GM12878 (cell line): ENCODE measurements around the gene DNAH8. TPM values are rescaled to one million over a fixed set of nuclear protein-coding genes. Genes with fewer than 3 reads are reported as not detected.

Source experiments
- ATAC-seq: fragments of 200-7000 bp; cut with Tn5 transposase; 3 replicates; pipeline ENCODE4 v1.9.1; 2020; ENCODE audit warnings: mild to moderate bottlenecking, moderate library complexity
- BruUV-seq: library from RNA; stranded (reverse); fragments of 400-500 nt; replicated peaks from 2 replicates; lab custom pipeline; 2021; lab: Mats Ljungman, UMichigan
- CTCF ChIA-PET: fragments of 300-600 bp; sonication (Branson Sonifier 250); formaldehyde crosslinking; extraction: SDS; loops from one replicate; lab custom pipeline; 2021; ENCODE audit warnings: inconsistent platforms; lab: Yijun Ruan, JAX
- POLR2A ChIA-PET: fragments of 350-600 bp; formaldehyde crosslinking; extraction: SDS; loops from one replicate; lab custom pipeline; 2021; ENCODE audit warnings: inconsistent platforms; lab: Charles Lee
- RAD21 ChIA-PET: fragments of 300-600 bp; sonication (Branson Sonifier 250); formaldehyde crosslinking; loops from one replicate; lab custom pipeline; 2023; ENCODE audit warnings: antibody characterized with exemption; ENCODE audit not compliant: unreplicated experiment; lab: Charles Lee
- SMC1A ChIA-PET: fragments of 300-600 bp; sonication (Branson Sonifier 250); formaldehyde crosslinking; loops from one replicate; lab custom pipeline; 2023; ENCODE audit not compliant: unreplicated experiment, uncharacterized antibody; lab: Charles Lee
- DNase-seq: peaks from one replicate; pipeline ENCODE4 v3.0.0-alpha.2; 2011; ENCODE audit warnings: low read depth, low spot score
- FAIRE-seq: peaks from 3 replicates; lab custom pipeline; 2011; peaks lifted over from hg19 to GRCh38; lab: Jason Lieb, UNC
- H2AFZ ChIP-seq: 2 replicates; pipeline ENCODE4 v1.6.0; 2011; ENCODE audit warnings: low read depth, low read length, control low read depth; ENCODE audit not compliant: control insufficient read depth
- H3K27ac ChIP-seq: 2 replicates; pipeline ENCODE4 v1.5.1; 2011; ENCODE audit warnings: control low read depth; ENCODE audit not compliant: control insufficient read depth, insufficient read depth
- H3K27me3 ChIP-seq, 2 experiments: replicated peaks in 1 of 2; 2 replicates each; pipeline versions ENCODE4 v1.6.0 to v1.6.1; 2011; ENCODE audit warnings: low read length in 1 of 2; ENCODE audit not compliant: control insufficient read depth in 2 of 2, insufficient read depth in 2 of 2
- H3K36me3 ChIP-seq, 2 experiments: 2 replicates each; pipeline ENCODE4 v1.5.1; 2011; ENCODE audit warnings: low read length in 1 of 2; ENCODE audit not compliant: control insufficient read depth in 2 of 2, insufficient read depth in 2 of 2
- H3K4me1 ChIP-seq: 2 replicates; pipeline ENCODE4 v1.6.1; 2011; ENCODE audit warnings: mild to moderate bottlenecking, low read length, moderate library complexity, mixed read lengths; ENCODE audit not compliant: control insufficient read depth, insufficient read depth
- H3K4me2 ChIP-seq: 2 replicates; pipeline ENCODE4 v1.6.0; 2011; ENCODE audit warnings: control low read depth; ENCODE audit not compliant: control insufficient read depth, insufficient read depth
- H3K4me3 ChIP-seq: fragments of 200-600 bp; sonication (generic); 2 replicates; pipeline ENCODE4 v1.5.1; 2016
- H3K79me2 ChIP-seq: 2 replicates; pipeline ENCODE4 v1.6.0; 2011; ENCODE audit warnings: low read length; ENCODE audit not compliant: control insufficient read depth, insufficient read depth
- H3K9ac ChIP-seq: 2 replicates; pipeline ENCODE4 v1.8.0; 2011; ENCODE audit warnings: low read length, control low read depth, mixed read lengths; ENCODE audit not compliant: control insufficient read depth, insufficient read depth
- H3K9me3 ChIP-seq: replicated peaks from 3 replicates; pipeline ENCODE4 v1.5.1; 2011; ENCODE audit warnings: mild to moderate bottlenecking, low read length; ENCODE audit not compliant: control insufficient read depth, insufficient read depth
- H4K20me1 ChIP-seq: 2 replicates; pipeline ENCODE4 v1.6.0; 2011; ENCODE audit not compliant: control insufficient read depth, insufficient read depth
- FOXM1 ChIP-seq: IDR thresholded peaks from 2 replicates; pipeline ENCODE4 v1.6.1; 2012; ENCODE audit warnings: low read depth, mild to moderate bottlenecking, inconsistent platforms, low read length, moderate library complexity
- MTA3 ChIP-seq: IDR thresholded peaks from 2 replicates; pipeline ENCODE4 v1.6.1; 2012; ENCODE audit warnings: low read length, inconsistent platforms, borderline replicate concordance
- MXI1 ChIP-seq: fragments of 150-350 bp; IDR thresholded peaks from 2 replicates; pipeline ENCODE4 v1.6.1; 2011; ENCODE audit warnings: low read depth, mild to moderate bottlenecking, inconsistent platforms, low read length, improper control_type of control experiment
- SPI1 ChIP-seq: IDR thresholded peaks from 2 replicates; pipeline ENCODE4 v1.6.1; 2011; ENCODE audit warnings: low read depth, mild to moderate bottlenecking, low read length, moderate library complexity, borderline replicate concordance; ENCODE audit not compliant: insufficient read depth
- SREBF2 ChIP-seq: IDR thresholded peaks from 2 replicates; pipeline ENCODE4 v1.6.1; 2012; ENCODE audit warnings: mild to moderate bottlenecking, low read length
- WGBS: methylation state at CpG from one replicate; pipeline ENCODE4 v1.1.6; 2016; ENCODE audit warnings: low lambda C conversion rate; ENCODE audit not compliant: insufficient replicate concordance, insufficient coverage; ENCODE audit errors: missing lambda C conversion rate; 5-methylcytosine and 5-hydroxymethylcytosine counted together
- in situ Hi-C: fragments of 300-500 bp; cut with MboI; formaldehyde crosslinking; loops from 9 replicates; pipeline ENCODE4 v1.14.3; 2018; ENCODE audit warnings: mixed read lengths
- intact Hi-C: fragments of 100-400 bp; cut with micrococcal nuclease; formaldehyde crosslinking; loops from one replicate; pipeline ENCODE4 v1.14.2; 2022; ENCODE audit not compliant: unreplicated experiment
- polyA plus RNA-seq, 11 experiments: library from polyadenylated mRNA; depleted of rRNA in 4 of 11; unstranded in 6 of 11; stranded (reverse) in 5 of 11; fragments of >200 nt; fragmentation: Nextera tagmentation in 4 of 11; fragmentation: Illumina TruSeq in 1 of 11; extraction: Ambion mirVana in 4 of 11; extraction: Trizol in 1 of 11; gene quantifications; 1 replicate in 1 of 11; 2 replicates in 10 of 11; pipeline versions ENCODE4 v1.2.1 to v1.2.3, GENCODE V29; 2011 to 2016; ENCODE audit warnings: inconsistent platforms in 2 of 11, missing spikeins in 2 of 11, low read depth in 1 of 11
- total RNA-seq, 4 experiments: library from RNA; depleted of rRNA in 3 of 4; stranded (reverse); fragments of >200 nt in 3 of 4; fragmentation: Illumina TruSeq in 1 of 4; extraction: Trizol in 1 of 4; gene quantifications; 2 replicates each; pipeline versions ENCODE4 v1.2.1 to v1.2.3, GENCODE V29; 2013 to 2021
- TF ChIP-seq, protein P1 (sequence below): IDR thresholded peaks from 2 replicates; pipeline ENCODE4 v1.6.1; 2011; ENCODE audit warnings: low read depth, low read length, improper control_type of control experiment, borderline replicate concordance

Gene DNAH8
- total and polyA plus RNA-seq, 10 of the 15 experiments (the other 5 are each of a cell fraction or from before 2014, with no cell fraction given), result 0.02 to 0.34 (median 0.10) TPM; not detected in 3

DNA sequence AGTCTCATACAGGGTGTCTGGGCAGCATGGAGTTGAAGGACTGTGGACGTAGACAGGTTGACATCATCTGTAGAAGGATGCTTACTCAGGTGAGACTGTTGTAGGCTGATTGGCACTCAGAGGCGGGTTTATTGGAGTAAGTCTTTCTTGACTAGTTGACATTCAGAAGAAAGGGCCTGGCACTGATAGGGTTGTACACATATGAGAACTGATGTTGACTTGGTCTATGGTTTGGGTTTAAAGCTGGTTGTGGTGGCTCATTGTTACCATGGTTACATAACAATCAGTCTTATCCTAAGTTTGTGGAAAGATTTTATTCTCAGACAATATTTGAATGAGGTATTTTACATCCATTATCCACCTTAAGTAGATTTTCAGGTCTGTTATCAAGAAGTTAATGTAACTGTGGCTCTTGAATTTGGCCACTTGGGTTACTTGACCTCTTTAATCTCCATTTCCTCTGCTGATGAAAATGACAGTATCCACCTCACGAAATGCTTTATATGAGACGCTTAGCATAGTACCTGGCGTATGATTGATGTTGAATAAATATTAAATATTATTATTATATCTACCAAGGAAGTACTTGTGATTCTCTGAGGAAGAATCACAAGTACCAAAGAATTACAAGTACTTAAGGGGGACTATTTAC lies 109.3 kb downstream of the DNAH8 start:
- no TSS peak for BruUV-seq
- H3K79me2 ChIP-seq, result no peaks in the 10 kb centered on the region
- DNase-seq, result no peak
- no peak overlapping the region for H3K4me2 ChIP-seq
- WGBS, result 80% methylated on average over 5 of the region's 5 CpGs
- no peak overlapping the region for H3K9ac ChIP-seq
- intact Hi-C loops, result no loop called here
- H3K4me3 ChIP-seq, result no peak overlapping the region
- no peaks in the 10 kb centered on the region for H3K27me3 ChIP-seq
- H2AFZ ChIP-seq, result no peak overlapping the region
- no peak for TF ChIP-seq MTA3
- POLR2A ChIA-PET, result no interaction called here
- CTCF ChIA-PET, result no interaction called here
- SMC1A ChIA-PET, result no interaction called here
- no peaks in the 10 kb centered on the region for H4K20me1 ChIP-seq
- H3K4me1 ChIP-seq, result no peaks in the 10 kb centered on the region
- no peak overlapping the region for H3K27ac ChIP-seq
- in situ Hi-C loops, result no loop called here
- FAIRE-seq, result no peak
- no peak for ATAC-seq
- H3K36me3 ChIP-seq, result no peaks in the 10 kb centered on the region
- no peaks in the 10 kb centered on the region for H3K9me3 ChIP-seq
- RAD21 ChIA-PET, result no interaction called here

DNA sequence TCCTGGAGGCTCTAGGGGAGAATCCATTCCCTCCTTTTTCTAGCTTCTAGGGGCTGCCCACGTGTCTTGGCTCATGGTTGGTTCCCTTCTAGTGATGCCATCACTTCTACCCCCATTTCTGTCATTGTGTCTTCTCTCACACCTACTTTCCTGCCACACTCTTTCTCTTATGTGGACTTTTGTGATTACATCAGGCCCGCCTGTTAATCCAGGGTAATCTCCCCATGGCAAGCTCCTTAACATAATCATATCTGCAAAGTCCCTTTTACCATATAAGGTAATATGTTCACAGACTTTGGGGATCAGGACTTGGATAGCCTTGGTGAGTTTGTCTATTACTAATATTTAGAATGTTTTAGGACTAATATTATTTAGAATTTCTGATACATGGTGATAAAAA lies 111.9 kb downstream of the DNAH8 start:
- ChIA-PET CTCF (interaction anchor here (0.6 kb wide), 1 partner anchor 41 kb away, joined by 3 read pairs; no protein-coding TSS in a partner anchor), SMC1A (interaction anchor here (0.6 kb wide), 1 partner anchor 257 kb away, joined by 3 read pairs; no protein-coding TSS in a partner anchor), POLR2A (interaction anchor here (0.6 kb wide), 1 partner anchor 1610 kb away, joined by 5 read pairs; no protein-coding TSS in a partner anchor), RAD21 (no interaction called here)
- H3K27ac ChIP-seq, result no peak overlapping the region
- BruUV-seq, result no TSS peak
- H3K9ac ChIP-seq, result no peak overlapping the region
- no peaks in the 10 kb centered on the region for H4K20me1 ChIP-seq
- no peak for FAIRE-seq
- no peak for DNase-seq
- no peaks in the 10 kb centered on the region for H3K27me3 ChIP-seq
- H3K4me2 ChIP-seq, result no peak overlapping the region
- H3K4me3 ChIP-seq, result no peak overlapping the region
- in situ Hi-C loops, result no loop called here
- H3K9me3 ChIP-seq, result no peaks in the 10 kb centered on the region
- intact Hi-C loops, result no loop called here
- no peak for ATAC-seq
- H3K4me1 ChIP-seq, result no peaks in the 10 kb centered on the region
- TF ChIP-seq SREBF2 (no peak), MXI1 (no peak), FOXM1 (no peak), SPI1 (no peak)
- TF ChIP-seq, protein P1, sequence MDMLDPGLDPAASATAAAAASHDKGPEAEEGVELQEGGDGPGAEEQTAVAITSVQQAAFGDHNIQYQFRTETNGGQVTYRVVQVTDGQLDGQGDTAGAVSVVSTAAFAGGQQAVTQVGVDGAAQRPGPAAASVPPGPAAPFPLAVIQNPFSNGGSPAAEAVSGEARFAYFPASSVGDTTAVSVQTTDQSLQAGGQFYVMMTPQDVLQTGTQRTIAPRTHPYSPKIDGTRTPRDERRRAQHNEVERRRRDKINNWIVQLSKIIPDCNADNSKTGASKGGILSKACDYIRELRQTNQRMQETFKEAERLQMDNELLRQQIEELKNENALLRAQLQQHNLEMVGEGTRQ, result no peak
- WGBS, result 38% methylated on average over 2 of the region's 2 CpGs
- no peak overlapping the region for H2AFZ ChIP-seq
- H3K79me2 ChIP-seq, result no peaks in the 10 kb centered on the region
- no peaks in the 10 kb centered on the region for H3K36me3 ChIP-seq
